A549 (cell line): ENCODE measurements around the gene ITGB2.

Source experiments
- CBX8 ChIP-seq: fragments of 200-600 bp; sonication (generic); IDR thresholded peaks from 2 replicates; pipeline ENCODE4 v1.6.1; 2016
- NPAS2 ChIP-seq: fragments of 250-450 bp; sonication (Bioruptor Pico); IDR thresholded peaks from 2 replicates; pipeline ENCODE4 v1.8.0; 2022; ENCODE audit warnings: mild to moderate bottlenecking, moderate library complexity, borderline replicate concordance
- ZNF302 ChIP-seq: fragments of 250-450 bp; sonication (Bioruptor Pico); IDR thresholded peaks from 2 replicates; pipeline ENCODE4 v1.9.0; 2021; ENCODE audit warnings: inconsistent platforms, mild to moderate bottlenecking, moderate library complexity
- ZSCAN20 ChIP-seq: fragments of 250-450 bp; sonication (Bioruptor Pico); IDR thresholded peaks from 2 replicates; pipeline ENCODE4 v1.8.0; 2022; ENCODE audit warnings: mild to moderate bottlenecking, moderate library complexity

- TF ChIP-seq NPAS2 (CRISPR knock-in tag) (no peak), CBX8 (no peak), ZNF302 (CRISPR knock-in tag) (no peak), ZSCAN20 (CRISPR knock-in tag) (no peak)
Observed at GRCh38 chr21:44958471-44959191, 37.9 kb upstream of the ITGB2 start.
